HepG2 (cell line): ENCODE data around the gene USP24. TPM values are rescaled to one million over a fixed set of nuclear protein-coding genes. Genes with fewer than 3 reads are reported as not detected.

Source experiments
- CBX1 ChIP-seq: IDR thresholded peaks from one replicate; pipeline ENCODE4 v1.6.1; 2016; ENCODE audit warnings: antibody characterized with exemption, low read depth
- ELF1 ChIP-seq: sonication (generic); formaldehyde crosslinking; IDR thresholded peaks from 2 replicates; pipeline ENCODE4 v1.4.0; 2020; ENCODE audit warnings: missing genetic modification reagents
- EP300 ChIP-seq, 3 experiments: sonication (generic) in 1 of 3; formaldehyde crosslinking in 1 of 3; IDR thresholded peaks; 2 replicates each; pipeline versions ENCODE4 v1.5.1 to v1.6.1; 2011 to 2020; ENCODE audit warnings: low read depth in 2 of 3, low read length in 2 of 3, borderline replicate concordance in 1 of 3, improper control_type of control experiment in 1 of 3, mild to moderate bottlenecking in 1 of 3, missing genetic modification reagents in 1 of 3, moderate library complexity in 1 of 3
- HOXD1 ChIP-seq: sonication (generic); formaldehyde crosslinking; IDR thresholded peaks from 2 replicates; pipeline ENCODE4 v1.5.0; 2020; ENCODE audit warnings: missing genetic modification reagents
- MTA1 ChIP-seq: sonication (generic); formaldehyde crosslinking; IDR thresholded peaks from 2 replicates; pipeline ENCODE4 v1.4.0; 2020; ENCODE audit warnings: missing genetic modification reagents, mild to moderate bottlenecking, borderline replicate concordance
- NFAT5 ChIP-seq: sonication (generic); formaldehyde crosslinking; IDR thresholded peaks from 2 replicates; pipeline ENCODE4 v1.4.0; 2020; ENCODE audit warnings: missing genetic modification reagents
- PPARG ChIP-seq: conservative IDR thresholded peaks from 2 replicates; pipeline ENCODE4 v1.6.1; 2016; ENCODE audit warnings: missing biosample characterization, missing genetic modification reagents
- PTBP1 ChIP-seq: fragments of 200-400 bp; formaldehyde crosslinking; IDR thresholded peaks from 2 replicates; pipeline ENCODE4 v1.6.1; 2018; ENCODE audit warnings: low read length, low read depth; ENCODE audit not compliant: poor library complexity, severe bottlenecking
- RARA ChIP-seq: IDR thresholded peaks from 2 replicates; pipeline ENCODE4 v1.6.1; 2016; ENCODE audit warnings: missing genetic modification reagents, missing compliant biosample characterization
- TIGD3 ChIP-seq: sonication (generic); formaldehyde crosslinking; IDR thresholded peaks from 2 replicates; pipeline ENCODE4 v1.5.1; 2020; ENCODE audit warnings: mild to moderate bottlenecking, missing genetic modification reagents, borderline replicate concordance
- polyA plus RNA-seq, 8 experiments: library from polyadenylated mRNA; depleted of rRNA in 3 of 8; stranded (reverse) in 7 of 8; unstranded in 1 of 8; fragments of >200 nt; fragmentation: Illumina TruSeq in 4 of 8; extraction: Trizol in 4 of 8; gene quantifications; 2 replicates each; pipeline versions ENCODE4 v1.2.1 to v1.2.3, GENCODE V29; 2011 to 2016; ENCODE audit warnings: low read depth in 4 of 8, missing spikeins in 1 of 8, mixed read lengths in 1 of 8; ENCODE audit not compliant: insufficient read depth in 1 of 8
- total RNA-seq, 5 experiments: library from RNA; depleted of rRNA; stranded (reverse); fragments of >200 nt; fragmentation: Illumina TruSeq; extraction: Trizol; gene quantifications; 2 replicates each; pipeline ENCODE4 v1.2.3, GENCODE V29; 2016; ENCODE audit warnings: low read depth in 1 of 5

USP24 gene
- total and polyA plus RNA-seq, 2 of the 13 experiments (the other 11 are each of a cell fraction or from before 2014, with no cell fraction given) = 18.8 to 47.6 TPM

- TF ChIP-seq EP300 (IDR thresholded peaks at IDR 0.05; ENCODE audit: low read depth in 2 of 2, low read length in 2 of 2) = no peak
- no peak for TF ChIP-seq EP300 (CRISPR knock-in tag; IDR thresholded peaks at IDR 0.05; ENCODE audit: borderline replicate concordance)
- no peak for TF ChIP-seq ELF1 (CRISPR knock-in tag)
- TF ChIP-seq PPARG (CRISPR knock-in tag) = no peak
- TF ChIP-seq TIGD3 = no peak
- TF ChIP-seq MTA1 (CRISPR knock-in tag) = no peak
- no peak for TF ChIP-seq PTBP1
- no peak for TF ChIP-seq NFAT5 (CRISPR knock-in tag)
- TF ChIP-seq CBX1 = no peak
- TF ChIP-seq HOXD1 (CRISPR knock-in tag) = no peak
- TF ChIP-seq RARA (CRISPR knock-in tag) = no peak
Measured at GRCh38 chr1:55103891-55104290, 111.3 kb downstream of the USP24 start (continued).
